ENCODE data around the gene DNAJC17. TPM values are rescaled to one million over a fixed set of nuclear protein-coding genes. Genes with fewer than 3 reads are reported as not detected.

The DNAJC17 gene
- total RNA-seq, 2 experiments from 2014 or later: 24.2 to 39.9 TPM

DNA sequence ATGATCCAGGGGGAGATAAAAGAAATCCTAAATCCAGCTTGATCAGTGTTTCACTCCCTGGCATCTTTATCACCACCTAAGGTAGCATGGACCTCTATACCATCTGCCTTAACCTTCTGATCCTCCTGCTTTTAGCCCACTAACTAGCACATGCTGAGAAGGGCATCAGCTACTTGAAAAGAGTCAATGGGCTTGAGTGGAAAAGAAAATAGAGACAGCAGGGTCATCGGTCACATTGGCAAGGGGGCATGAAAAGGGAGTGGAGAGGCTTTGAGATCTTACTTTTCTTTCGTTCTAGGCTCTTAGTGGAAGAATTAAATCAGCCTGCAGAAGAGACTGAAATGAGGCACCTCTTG is 623 bp downstream of the DNAJC17 start:
- H4K20me1 ChIP-seq (ENCODE audit: insufficient read depth, low read length): no peaks in the 10 kb centered on the region
- H3K4me1 ChIP-seq (ENCODE audit: insufficient read depth, low read length, poor library complexity, severe bottlenecking): peaks cover 19% of the 10 kb centered on the region
- TF ChIP-seq EZH2phosphoT487 (IDR thresholded peaks at IDR 0.05; ENCODE audit: borderline replicate concordance, low read depth, low read length): no peak
- TF ChIP-seq, protein P1, sequence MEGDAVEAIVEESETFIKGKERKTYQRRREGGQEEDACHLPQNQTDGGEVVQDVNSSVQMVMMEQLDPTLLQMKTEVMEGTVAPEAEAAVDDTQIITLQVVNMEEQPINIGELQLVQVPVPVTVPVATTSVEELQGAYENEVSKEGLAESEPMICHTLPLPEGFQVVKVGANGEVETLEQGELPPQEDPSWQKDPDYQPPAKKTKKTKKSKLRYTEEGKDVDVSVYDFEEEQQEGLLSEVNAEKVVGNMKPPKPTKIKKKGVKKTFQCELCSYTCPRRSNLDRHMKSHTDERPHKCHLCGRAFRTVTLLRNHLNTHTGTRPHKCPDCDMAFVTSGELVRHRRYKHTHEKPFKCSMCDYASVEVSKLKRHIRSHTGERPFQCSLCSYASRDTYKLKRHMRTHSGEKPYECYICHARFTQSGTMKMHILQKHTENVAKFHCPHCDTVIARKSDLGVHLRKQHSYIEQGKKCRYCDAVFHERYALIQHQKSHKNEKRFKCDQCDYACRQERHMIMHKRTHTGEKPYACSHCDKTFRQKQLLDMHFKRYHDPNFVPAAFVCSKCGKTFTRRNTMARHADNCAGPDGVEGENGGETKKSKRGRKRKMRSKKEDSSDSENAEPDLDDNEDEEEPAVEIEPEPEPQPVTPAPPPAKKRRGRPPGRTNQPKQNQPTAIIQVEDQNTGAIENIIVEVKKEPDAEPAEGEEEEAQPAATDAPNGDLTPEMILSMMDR (conservative IDR thresholded peaks at IDR 0.05; ENCODE audit: low read length): no peak
- no peaks in the 10 kb centered on the region for H3K9me2 ChIP-seq (ENCODE audit: insufficient read depth, low read length)
- peak overlapping the region; percentile 78 for H3K4me3 ChIP-seq (ENCODE audit: low read depth, low read length, poor library complexity, severe bottlenecking)
- peaks cover 16% of the 10 kb centered on the region; the same call in 1 of the 2 replicates for H3K79me2 ChIP-seq (ENCODE audit: insufficient read depth, low read depth, low read length)
- intact Hi-C loops (cut with micrococcal nuclease; ENCODE audit: unreplicated experiment): loop anchor here (1.0 to 2.0 kb wide), 3 partner anchors 38 to 89 kb away; partner anchors contain the start of genes C15orf62 and RMDN3
- H2AFZ ChIP-seq (ENCODE audit: low read length): peak overlapping the region; percentile 97
- H3K9me3 ChIP-seq (ENCODE audit: low read length): no peaks in the 10 kb centered on the region
- no peak for DNase-seq (ENCODE audit: low spot score)
- BruUV-seq (replicated peaks): TSS peak; percentile 87
- peaks cover 5% of the 10 kb centered on the region; the same call in 1 of the 2 replicates for H3K36me3 ChIP-seq (ENCODE audit: insufficient read depth, low read length)
- peak overlapping the region; percentile 76 for H3K27ac ChIP-seq (ENCODE audit: low read depth, low read length, poor library complexity, severe bottlenecking)
- ChIA-PET CTCF (ENCODE audit: unreplicated experiment) (interaction anchor here (1.1 kb wide), 2 partner anchors 24 to 372 kb away, joined by 3 to 5 read pairs; no protein-coding TSS in a partner anchor), POLR2A (interaction anchor here (0.5 to 1.3 kb wide), 4 partner anchors 10 to 112 kb away, joined by 3 to 4 read pairs (median 4); no protein-coding TSS in a partner anchor)
- H3K4me2 ChIP-seq (ENCODE audit: low read length): peak overlapping the region; percentile 92

DNA sequence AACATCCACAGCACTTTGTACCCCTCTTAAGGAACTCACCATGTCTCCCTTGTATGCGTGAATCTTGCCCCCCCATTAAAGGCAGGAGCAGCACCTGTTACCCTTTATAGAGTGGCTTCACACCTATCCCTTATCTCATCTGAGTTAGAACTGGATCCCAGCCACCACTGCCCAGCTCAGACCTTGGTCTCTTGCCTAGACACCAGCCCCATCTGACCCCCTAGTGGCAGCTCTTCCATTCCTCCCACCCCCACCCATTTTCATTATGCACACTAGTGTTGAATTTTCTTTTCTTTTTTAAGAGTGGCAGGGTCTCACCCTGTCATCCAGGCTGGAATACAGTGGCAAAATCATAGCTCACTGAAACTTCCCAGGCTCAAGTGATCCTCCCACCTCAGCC is 3.6 kb downstream of the DNAJC17 start:
- intact Hi-C loops (cut with micrococcal nuclease; ENCODE audit: unreplicated experiment): no loop called here
- POLR2A ChIA-PET: interaction anchor here (0.6 to 0.7 kb wide), 2 partner anchors 58 to 1358 kb away, joined by 3 to 6 read pairs; no protein-coding TSS in a partner anchor
- no TSS peak for BruUV-seq (replicated peaks)

DNA sequence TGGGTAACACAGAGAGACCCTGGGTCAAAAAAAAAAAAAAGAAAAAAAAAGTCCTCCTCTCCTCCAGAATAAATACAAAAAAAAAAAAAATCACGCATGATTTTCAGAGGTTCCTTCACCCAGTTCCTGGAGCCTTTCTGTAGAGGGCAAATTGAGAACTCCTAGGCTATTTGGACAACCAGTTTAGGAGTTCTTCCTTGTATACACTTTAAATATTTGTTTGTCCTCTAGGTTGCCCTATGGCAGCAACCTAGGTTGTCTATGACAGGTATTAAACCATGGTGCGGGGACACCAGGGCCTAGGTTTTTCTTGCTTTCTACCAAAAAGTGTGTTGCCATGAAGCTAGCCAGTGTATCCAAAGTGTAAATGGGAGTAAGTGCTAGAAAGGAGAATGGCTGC is 4.2 kb downstream of the DNAJC17 start:
- peaks cover 14% of the 10 kb centered on the region; the same call in 1 of the 2 replicates for H3K79me2 ChIP-seq (ENCODE audit: insufficient read depth, low read depth, low read length)
- CTCF ChIA-PET (ENCODE audit: unreplicated experiment): no interaction called here
- peaks cover 8% of the 10 kb centered on the region for H3K4me1 ChIP-seq (ENCODE audit: insufficient read depth, low read length, poor library complexity, severe bottlenecking)
- BruUV-seq (replicated peaks): no TSS peak
- no peak overlapping the region for H3K4me2 ChIP-seq (ENCODE audit: low read length)
- no peak overlapping the region for H3K4me3 ChIP-seq (ENCODE audit: low read depth, low read length, poor library complexity, severe bottlenecking)
- no peaks in the 10 kb centered on the region for H4K20me1 ChIP-seq (ENCODE audit: insufficient read depth, low read length)
- H3K27ac ChIP-seq (ENCODE audit: low read depth, low read length, poor library complexity, severe bottlenecking): no peak overlapping the region
- DNase-seq (ENCODE audit: low spot score): no peak
- no peaks in the 10 kb centered on the region for H3K36me3 ChIP-seq (ENCODE audit: insufficient read depth, low read length)
- H3K9me2 ChIP-seq (ENCODE audit: insufficient read depth, low read length): no peaks in the 10 kb centered on the region
- TF ChIP-seq EZH2phosphoT487 (IDR thresholded peaks at IDR 0.05; ENCODE audit: borderline replicate concordance, low read depth, low read length): no peak
- TF ChIP-seq, protein P1 (conservative IDR thresholded peaks at IDR 0.05; ENCODE audit: low read length): no peak
- H3K9me3 ChIP-seq (ENCODE audit: low read length): no peaks in the 10 kb centered on the region
- intact Hi-C loops (cut with micrococcal nuclease; ENCODE audit: unreplicated experiment): no loop called here
- POLR2A ChIA-PET: interaction anchor here (0.6 to 0.7 kb wide), 3 partner anchors 15 to 57 kb away, joined by 3 to 6 read pairs (median 3); no protein-coding TSS in a partner anchor
- H2AFZ ChIP-seq (ENCODE audit: low read length): no peak overlapping the region

More for the DNA sequence above, 3.6 kb downstream of the DNAJC17 start:
- H3K9me3 ChIP-seq (ENCODE audit: low read length): no peaks in the 10 kb centered on the region
- H3K9me2 ChIP-seq (ENCODE audit: insufficient read depth, low read length): no peaks in the 10 kb centered on the region
- no peak overlapping the region for H2AFZ ChIP-seq (ENCODE audit: low read length)
- no peaks in the 10 kb centered on the region for H3K36me3 ChIP-seq (ENCODE audit: insufficient read depth, low read length)
- H3K4me1 ChIP-seq (ENCODE audit: insufficient read depth, low read length, poor library complexity, severe bottlenecking): peaks cover 14% of the 10 kb centered on the region
- CTCF ChIA-PET (ENCODE audit: unreplicated experiment): no interaction called here
- peaks cover 16% of the 10 kb centered on the region; the same call in 1 of the 2 replicates for H3K79me2 ChIP-seq (ENCODE audit: insufficient read depth, low read depth, low read length)
- H3K4me2 ChIP-seq (ENCODE audit: low read length): no peak overlapping the region
- DNase-seq (ENCODE audit: low spot score): no peak
- no peak overlapping the region for H3K27ac ChIP-seq (ENCODE audit: low read depth, low read length, poor library complexity, severe bottlenecking)
- no peak overlapping the region for H3K4me3 ChIP-seq (ENCODE audit: low read depth, low read length, poor library complexity, severe bottlenecking)
- TF ChIP-seq, protein P1 (conservative IDR thresholded peaks at IDR 0.05; ENCODE audit: low read length): peak; percentile 55
- no peak for TF ChIP-seq EZH2phosphoT487 (IDR thresholded peaks at IDR 0.05; ENCODE audit: borderline replicate concordance, low read depth, low read length)
- H4K20me1 ChIP-seq (ENCODE audit: insufficient read depth, low read length): no peaks in the 10 kb centered on the region

Measured in OCI-LY7 (cell line).